ENCODE results near the gene XPO1.

DNA sequence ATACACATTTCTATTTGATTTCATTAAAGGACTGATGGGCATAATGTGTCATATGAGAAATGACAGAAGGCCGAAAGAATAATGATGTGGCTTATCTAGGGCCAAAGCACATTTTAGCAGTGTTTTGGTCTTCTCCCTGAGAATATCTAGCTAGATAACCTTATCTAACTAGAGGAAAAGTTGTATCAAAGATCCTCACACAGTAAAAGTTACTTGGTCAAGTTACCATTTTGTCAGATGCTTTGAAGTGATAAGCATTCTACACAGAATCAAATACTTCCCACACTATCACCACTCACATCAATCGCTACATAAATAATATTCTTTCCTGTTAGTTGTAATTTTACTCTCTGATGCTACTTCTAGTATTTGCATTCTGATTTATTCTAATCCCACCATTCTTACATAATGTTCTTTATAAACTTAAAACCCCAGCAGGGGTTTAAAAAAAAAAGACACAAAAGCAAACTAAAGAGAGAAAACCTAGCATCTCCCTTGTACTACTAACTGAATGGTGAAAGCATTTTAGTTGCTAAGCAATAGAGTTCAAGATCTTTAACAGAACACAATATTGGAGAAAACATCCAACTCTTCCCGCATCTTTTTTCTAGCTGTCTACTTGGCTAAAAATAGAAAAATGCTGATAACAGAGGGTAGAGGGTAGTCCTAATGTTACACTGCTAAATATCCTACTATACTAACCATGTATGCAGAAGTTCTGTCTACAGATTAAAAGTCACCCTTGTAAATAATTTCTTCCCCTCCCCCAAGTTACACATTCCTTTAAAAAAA is 8.0 kb downstream of the XPO1 start:
- TF ChIP-seq POLR2A (IDR thresholded peaks at IDR 0.05) (no peak), CTCF (IDR thresholded peaks at IDR 0.05) (no peak)
